LNCAP (cell line): Measurements from ENCODE around the gene ALDH1B1.

Source experiments
- TF ChIP-seq, protein P1 (sequence below): fragments of 450-650 bp; IDR thresholded peaks from 2 replicates; pipeline ENCODE4 v1.5.1; 2017; ENCODE audit warnings: mild to moderate bottlenecking

Gene ALDH1B1

DNA sequence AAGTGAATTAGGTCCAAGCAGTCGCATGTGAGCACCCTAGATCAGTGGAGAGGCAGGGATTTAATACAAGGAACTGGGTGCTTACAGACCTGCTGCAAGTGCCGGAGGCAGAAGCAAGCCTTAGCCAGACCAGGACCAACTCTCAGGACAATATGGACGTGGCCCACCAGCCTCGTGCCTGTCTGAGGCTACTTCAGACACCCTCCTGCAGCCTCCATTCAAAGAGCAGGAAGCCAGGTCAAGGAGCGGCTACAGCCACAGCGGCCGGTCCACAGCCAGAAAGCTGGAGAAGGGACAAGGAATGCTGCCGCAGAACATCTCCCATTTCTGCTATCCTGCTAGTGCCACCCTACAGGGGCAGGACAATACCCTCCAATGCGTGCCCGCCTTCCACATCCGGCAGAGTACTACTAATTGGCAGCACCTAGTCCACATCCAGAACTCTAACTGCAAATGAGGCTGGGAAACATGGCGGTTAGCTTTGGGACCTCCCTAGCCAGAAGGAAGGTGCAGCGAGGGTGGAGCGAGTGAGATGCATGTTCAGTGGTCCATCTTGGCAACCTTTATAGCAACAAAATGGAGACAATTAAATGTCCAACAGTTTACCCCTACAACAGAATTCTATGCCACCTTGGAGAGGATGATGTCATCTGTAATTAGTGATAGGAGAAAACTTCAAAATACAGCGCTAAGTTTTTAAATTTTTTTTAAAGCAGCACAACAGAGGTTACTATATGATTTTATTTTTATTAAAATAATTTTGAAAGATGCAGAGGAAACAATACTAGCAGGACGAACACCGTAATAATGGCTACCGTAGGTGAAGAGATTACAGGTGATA is 1.0 kb upstream of the ALDH1B1 start:
- TF ChIP-seq, protein P1, sequence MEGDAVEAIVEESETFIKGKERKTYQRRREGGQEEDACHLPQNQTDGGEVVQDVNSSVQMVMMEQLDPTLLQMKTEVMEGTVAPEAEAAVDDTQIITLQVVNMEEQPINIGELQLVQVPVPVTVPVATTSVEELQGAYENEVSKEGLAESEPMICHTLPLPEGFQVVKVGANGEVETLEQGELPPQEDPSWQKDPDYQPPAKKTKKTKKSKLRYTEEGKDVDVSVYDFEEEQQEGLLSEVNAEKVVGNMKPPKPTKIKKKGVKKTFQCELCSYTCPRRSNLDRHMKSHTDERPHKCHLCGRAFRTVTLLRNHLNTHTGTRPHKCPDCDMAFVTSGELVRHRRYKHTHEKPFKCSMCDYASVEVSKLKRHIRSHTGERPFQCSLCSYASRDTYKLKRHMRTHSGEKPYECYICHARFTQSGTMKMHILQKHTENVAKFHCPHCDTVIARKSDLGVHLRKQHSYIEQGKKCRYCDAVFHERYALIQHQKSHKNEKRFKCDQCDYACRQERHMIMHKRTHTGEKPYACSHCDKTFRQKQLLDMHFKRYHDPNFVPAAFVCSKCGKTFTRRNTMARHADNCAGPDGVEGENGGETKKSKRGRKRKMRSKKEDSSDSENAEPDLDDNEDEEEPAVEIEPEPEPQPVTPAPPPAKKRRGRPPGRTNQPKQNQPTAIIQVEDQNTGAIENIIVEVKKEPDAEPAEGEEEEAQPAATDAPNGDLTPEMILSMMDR: no peak

DNA sequence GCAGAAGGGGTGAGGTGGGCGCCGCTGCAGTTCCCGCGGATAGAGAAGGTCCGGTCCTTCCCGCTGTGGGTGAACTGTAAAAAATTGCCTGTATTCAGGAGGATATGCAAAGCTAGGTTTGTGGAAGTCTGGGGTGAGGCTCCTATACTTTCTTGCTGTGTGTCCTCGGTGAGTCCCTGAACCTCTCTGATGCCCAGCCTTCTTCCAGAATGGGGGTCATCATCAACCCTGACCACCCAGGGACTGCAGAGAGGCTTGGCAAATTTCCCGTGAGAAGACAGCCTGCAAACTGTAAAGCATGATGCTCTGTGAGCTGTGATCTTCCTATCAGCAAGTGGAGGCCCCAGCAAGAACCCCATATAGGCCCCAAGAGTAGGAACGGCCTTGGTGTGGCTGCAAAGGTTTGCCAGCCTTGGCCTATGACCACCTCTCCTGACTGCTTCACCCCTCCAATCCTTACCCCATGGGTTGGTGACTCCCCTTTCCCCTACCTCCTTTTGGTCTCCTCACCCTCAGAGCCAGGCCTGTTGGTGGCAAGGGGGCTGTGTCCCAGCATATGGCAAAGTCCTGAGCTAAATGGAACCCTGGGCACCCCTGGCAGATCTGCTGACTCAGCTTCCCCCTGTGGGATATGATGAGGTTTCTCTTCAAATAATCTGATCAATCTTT is 760 bp downstream of the ALDH1B1 start:
- TF ChIP-seq, protein P1: no peak

DNA sequence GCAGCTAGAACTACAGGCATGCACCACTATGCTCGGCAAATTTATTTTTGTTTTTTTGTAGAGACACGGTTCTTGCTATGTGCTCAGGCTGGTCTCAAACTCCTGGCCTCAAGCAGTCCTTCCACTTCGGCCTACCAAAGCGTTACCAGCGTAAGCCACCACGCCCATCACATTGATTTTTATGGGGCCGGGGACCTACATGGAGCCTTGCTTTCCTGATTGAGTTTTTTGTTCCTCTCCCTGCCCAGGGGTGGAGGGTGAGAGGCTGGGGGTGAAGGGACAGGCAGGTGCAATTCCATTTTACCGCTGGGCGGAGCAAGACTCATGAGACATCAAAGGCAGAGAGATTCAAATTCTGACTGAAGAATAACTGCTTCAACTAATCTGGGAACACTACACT is 1.9 kb downstream of the ALDH1B1 start:
- TF ChIP-seq, protein P1: no peak

- TF ChIP-seq, protein P1: no peak
Observed at GRCh38 chr9:38395653-38396370, 3.3 kb downstream of the ALDH1B1 start.

DNA sequence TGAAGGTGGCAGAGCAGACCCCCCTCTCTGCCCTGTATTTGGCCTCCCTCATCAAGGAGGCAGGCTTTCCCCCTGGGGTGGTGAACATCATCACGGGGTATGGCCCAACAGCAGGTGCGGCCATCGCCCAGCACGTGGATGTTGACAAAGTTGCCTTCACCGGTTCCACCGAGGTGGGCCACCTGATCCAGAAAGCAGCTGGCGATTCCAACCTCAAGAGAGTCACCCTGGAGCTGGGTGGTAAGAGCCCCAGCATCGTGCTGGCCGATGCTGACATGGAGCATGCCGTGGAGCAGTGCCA is 3.8 kb downstream of the ALDH1B1 start:
- TF ChIP-seq, protein P1: no peak

GRCh38 chr9:38401994-38402393 is 9.5 kb downstream of the ALDH1B1 start:
- TF ChIP-seq, protein P1: no peak

GRCh38 chr9:38404314-38404713 is 11.8 kb downstream of the ALDH1B1 start:
- TF ChIP-seq, protein P1: no peak
